ENCODE results near the gene CHI3L2.
"Not testable (repeated sequence)": the region's sequence is repeated elsewhere in the genome, so short reads cannot be mapped to it uniquely, and the experiment has no call there.

The CHI3L2 gene

GRCh38 chr1:111201275-111202090 lies 26.0 kb upstream of the CHI3L2 start:
- FAIRE-seq (no peak), DNase-seq (ENCODE audit: insufficient read length, low spot score) (no peak)

DNA sequence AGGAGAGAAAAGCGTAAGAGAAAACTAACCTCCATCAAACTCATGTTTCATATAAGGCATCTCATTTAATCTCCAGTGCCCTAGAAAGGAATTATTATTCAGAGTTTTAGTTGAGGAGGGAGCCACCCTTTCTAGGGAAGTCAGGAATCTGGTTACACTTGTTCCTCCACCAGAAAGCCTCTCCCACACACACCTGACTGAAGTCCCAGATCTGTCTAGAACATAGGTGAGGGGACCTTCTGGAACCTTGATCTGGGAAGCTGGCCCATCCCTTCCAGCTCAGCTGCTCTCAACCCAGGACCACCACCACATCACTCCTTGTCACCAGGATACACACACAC lies 25.2 kb upstream of the CHI3L2 start:
- FAIRE-seq (no peak), DNase-seq (ENCODE audit: insufficient read length, low spot score) (no peak)

GRCh38 chr1:111202707-111203623 lies 24.5 kb upstream of the CHI3L2 start:
- DNase-seq (ENCODE audit: insufficient read length, low spot score) (no peak), FAIRE-seq (no peak)

DNA sequence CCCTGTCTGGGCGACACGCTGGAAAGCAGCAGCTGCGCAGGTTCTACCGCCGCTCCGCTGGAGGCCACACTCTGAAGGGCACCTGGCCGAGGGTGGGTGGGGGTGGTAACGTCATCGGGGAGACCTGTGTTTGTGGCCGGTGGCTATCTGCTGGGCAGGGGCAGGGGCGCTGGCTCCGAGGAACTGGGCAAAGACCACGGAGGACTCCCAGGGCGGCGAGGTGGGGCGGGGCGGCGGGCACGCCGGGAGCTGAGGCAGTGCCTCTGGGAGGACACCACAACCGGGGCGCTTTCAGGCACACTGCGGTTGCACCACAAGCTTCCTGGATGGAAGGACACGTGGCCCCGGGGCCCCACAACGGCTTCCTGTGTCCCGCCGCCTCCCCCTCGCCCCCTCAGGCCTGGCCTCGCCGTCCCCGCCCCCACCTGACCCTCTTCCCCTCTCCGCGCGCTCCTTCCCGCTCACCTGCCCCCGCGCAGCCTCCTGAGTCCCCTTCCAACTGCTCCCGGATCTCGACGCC lies 23.8 kb upstream of the CHI3L2 start:
- DNase-seq (ENCODE audit: insufficient read length, low spot score), result no peak
- FAIRE-seq, result no peak

- FAIRE-seq, result no peak
- DNase-seq (ENCODE audit: insufficient read length, low spot score), result no peak
Measured at GRCh38 chr1:111204201-111204982, 23.1 kb upstream of the CHI3L2 start.

DNA sequence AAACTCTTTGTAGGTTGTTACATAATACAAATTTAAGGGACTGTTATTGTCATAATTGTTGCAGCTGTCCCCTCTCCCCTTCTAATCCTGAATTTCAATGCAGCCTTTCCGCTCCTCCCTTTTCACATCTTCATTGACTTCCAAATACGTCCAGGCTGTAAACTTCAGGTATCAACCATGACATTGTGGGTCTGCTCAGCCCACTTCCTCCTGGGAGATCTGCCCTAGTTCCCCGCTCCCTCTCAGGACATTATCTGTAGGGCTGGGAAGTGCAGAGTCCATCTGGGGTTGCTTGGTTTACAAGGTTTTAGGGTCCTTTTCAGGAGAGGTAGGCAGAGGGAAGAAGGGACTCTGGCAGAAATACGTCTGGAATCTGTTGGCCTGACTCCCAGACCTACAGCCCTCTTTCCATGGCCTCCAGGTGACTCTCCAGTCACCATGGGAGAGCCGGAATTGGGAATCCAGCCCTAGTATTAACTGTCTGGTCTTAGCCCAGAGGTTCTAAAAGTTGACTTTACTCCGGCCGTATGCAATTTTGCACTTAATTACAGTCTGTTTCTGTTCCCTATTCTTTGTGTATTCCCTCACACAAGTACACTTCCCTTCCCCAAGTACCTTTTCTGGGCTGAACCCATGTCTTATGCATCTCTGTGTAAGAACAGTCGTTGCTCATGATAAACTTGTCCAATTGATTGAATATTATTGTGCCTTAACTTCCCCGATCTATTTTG lies 22.4 kb upstream of the CHI3L2 start:
- FAIRE-seq (no peak), DNase-seq (ENCODE audit: insufficient read length, low spot score) (no peak)

- no peak for DNase-seq (ENCODE audit: insufficient read length, low spot score)
- no peak for FAIRE-seq
Measured at GRCh38 chr1:111205714-111206050, 21.8 kb upstream of the CHI3L2 start.

- FAIRE-seq, result no peak
- no peak for DNase-seq (ENCODE audit: insufficient read length, low spot score)
Measured at GRCh38 chr1:111208921-111209320, 18.6 kb upstream of the CHI3L2 start.

DNA sequence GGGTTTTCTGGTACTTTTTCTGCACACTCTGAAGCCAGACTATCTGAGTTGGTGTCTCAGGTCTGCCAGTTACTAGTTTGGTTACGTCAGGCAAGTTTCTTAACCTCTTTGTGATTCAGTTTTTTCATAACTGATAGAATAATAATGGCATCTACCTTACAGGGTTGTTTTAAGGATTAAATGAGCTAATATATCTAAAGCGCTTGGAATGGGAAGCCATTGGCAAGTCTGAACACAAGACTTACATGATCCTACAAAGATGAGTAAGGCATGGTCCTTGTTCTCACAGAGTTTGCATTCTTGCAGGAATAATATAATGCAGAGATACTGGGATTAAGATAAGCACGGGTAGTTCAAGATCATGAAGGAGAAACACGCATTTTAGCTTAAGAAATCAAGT lies 17.9 kb upstream of the CHI3L2 start:
- DNase-seq (ENCODE audit: insufficient read length, low spot score) (no peak), FAIRE-seq (no peak)

GRCh38 chr1:111211921-111212320 lies 15.6 kb upstream of the CHI3L2 start:
- FAIRE-seq (no peak), DNase-seq (ENCODE audit: insufficient read length, low spot score) (no peak)

- FAIRE-seq, result no peak
- no peak for DNase-seq (ENCODE audit: insufficient read length, low spot score)
Measured at GRCh38 chr1:111212634-111213335, 14.7 kb upstream of the CHI3L2 start.

DNA sequence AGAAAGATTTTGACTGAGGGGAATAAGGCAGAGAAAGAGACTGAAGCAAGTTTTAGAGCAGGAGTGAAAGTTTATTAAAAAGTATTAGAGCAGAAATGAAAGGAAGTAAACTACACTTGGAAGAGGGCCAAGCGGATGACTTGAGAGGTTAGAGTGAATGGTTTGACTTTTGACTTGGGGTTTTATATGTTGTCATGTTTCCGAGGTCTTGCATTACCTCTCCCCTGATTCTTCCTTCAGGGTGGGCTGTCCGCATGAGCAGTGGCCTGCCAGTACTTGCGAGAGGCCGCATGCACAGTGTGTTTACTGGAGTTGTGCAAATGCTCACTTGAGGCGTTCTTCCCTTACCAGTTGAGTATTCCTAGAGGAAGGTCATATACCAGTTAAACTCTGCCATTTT lies 14.1 kb upstream of the CHI3L2 start:
- FAIRE-seq, result no peak
- DNase-seq (ENCODE audit: insufficient read length, low spot score), result no peak

- FAIRE-seq, result no peak
- no peak for DNase-seq (ENCODE audit: insufficient read length, low spot score)
Measured at GRCh38 chr1:111214074-111214801, 13.3 kb upstream of the CHI3L2 start.

DNA sequence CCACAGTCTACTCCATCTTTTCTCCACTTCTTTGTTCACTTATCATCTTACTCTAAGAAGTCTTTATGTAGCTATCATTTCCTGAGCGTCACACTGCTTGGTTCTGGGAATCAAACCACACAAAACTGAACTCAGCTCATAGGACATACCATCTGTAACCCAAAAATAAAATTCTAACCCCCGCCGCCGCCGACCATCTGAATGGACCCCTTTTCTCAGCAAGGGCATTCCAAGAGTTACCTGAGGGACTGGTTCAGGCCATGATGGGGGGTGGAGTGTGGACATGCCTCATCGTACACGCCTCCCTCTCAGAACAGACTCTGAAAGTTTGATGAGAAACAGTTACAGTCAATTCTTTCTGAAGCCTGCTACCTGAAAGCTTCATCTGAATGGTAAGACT lies 12.6 kb upstream of the CHI3L2 start:
- no peak for FAIRE-seq
- DNase-seq (ENCODE audit: insufficient read length, low spot score), result no peak

DNA sequence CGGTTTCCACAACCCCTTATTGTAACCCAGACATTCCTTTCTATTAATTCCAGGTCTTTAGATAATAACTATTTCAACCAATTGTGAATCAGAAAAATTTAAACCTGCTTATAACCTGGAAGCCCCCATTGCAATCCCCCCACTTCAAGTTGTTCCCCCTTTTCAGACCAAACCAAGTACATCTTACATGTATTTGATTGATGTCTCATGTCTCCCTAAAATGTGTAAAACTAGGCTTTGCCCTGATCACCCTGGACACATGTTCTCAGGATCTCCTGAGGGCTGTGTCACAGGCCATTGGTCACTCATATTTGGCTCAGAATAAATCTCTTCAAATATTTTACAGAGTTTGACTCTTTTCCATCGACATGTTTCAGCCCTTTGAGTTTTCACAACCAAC lies 12.2 kb upstream of the CHI3L2 start:
- DNase-seq (ENCODE audit: insufficient read length, low spot score); FAIRE-seq: not testable (repeated sequence)

DNA sequence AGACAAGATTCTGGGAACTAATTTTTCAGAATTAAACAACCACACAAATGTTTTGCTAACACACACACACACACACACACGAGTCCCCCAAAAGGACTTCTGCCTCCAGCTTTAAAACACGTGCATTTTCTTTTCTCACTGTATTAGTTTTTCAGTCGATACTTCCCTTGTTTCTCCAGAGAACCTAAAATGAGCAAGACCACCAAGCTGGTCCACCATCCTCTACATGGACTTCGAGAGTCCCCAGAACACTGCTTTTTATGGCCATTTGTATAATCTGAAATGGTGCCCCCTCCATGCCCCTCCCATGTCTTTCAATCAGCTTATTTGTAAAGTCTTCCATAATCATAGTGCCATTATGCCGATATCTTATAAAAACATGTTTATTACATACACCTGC lies 10.8 kb upstream of the CHI3L2 start:
- no peak for FAIRE-seq

DNA sequence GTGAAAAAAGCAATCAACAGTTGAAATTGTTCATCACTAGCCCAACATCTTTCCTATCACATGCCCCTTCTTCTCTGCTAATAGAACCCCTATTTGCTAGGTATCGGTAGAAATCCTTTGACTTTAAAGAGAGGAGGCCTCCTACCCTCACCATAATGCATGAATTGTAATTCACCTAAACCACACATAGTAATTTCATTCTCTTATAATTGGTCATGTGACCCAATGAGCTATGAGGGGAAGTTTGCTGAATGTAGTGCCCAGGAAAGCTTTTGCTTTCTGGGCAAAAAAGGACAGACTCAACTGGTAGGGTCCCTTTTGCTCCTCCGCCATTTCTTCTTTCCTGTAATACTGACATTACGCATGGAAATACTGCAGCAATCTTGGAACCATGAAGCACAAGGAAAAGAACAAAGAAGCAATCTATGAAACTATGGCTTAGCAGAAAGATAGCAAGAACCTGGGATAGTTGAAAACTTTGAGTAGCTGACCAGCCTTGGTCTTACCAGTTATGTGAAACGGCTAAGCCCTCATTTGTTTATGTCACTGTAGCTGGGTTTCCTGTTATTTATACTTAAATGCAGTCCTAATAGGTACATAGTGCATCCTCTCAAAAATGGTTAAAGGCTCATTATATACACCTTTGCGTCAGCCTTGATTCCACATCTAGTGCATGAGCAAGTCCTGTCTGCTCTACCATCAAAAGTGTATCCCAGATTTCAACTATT lies 10.2 kb upstream of the CHI3L2 start:
- no peak for FAIRE-seq
- DNase-seq (ENCODE audit: insufficient read length, low spot score), result no peak

More for the DNA sequence above, 10.8 kb upstream of the CHI3L2 start:
- no peak for DNase-seq (ENCODE audit: insufficient read length, low spot score)
